Activated CD4-positive, alpha-beta T cell treated with anti-CD3 and anti-CD28 coated beads, Interleukin-2, amount 50 U/mL, for 48 hours (primary cell): Measurements from ENCODE around the gene PTPRA.

ENCODE experiments used
- DNase-seq, 2 experiments: peaks; one replicate each; pipeline ENCODE4 v3.0.0-alpha.2; 2020

Gene PTPRA

DNA sequence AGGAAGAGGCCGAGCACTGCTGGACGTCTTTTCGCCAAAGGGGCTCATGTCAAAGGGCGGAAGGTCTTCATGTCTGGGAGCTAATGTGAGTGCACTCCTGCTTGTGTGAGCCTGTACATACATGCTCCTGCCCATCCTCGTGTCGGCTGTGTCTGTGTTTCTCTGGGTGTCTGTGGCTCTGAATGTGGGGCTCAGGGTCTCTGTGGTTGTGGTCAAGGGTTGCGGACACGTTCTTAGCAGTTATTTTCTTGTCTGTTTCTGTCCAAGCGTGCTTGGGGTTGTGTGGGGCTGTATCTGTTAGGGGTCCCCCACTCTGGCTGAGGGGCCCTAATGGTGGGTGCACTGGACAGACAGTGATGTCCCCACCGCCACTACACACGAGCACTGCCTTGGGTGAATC is 208.4 kb downstream of the PTPRA start:
- no peak for DNase-seq

DNA sequence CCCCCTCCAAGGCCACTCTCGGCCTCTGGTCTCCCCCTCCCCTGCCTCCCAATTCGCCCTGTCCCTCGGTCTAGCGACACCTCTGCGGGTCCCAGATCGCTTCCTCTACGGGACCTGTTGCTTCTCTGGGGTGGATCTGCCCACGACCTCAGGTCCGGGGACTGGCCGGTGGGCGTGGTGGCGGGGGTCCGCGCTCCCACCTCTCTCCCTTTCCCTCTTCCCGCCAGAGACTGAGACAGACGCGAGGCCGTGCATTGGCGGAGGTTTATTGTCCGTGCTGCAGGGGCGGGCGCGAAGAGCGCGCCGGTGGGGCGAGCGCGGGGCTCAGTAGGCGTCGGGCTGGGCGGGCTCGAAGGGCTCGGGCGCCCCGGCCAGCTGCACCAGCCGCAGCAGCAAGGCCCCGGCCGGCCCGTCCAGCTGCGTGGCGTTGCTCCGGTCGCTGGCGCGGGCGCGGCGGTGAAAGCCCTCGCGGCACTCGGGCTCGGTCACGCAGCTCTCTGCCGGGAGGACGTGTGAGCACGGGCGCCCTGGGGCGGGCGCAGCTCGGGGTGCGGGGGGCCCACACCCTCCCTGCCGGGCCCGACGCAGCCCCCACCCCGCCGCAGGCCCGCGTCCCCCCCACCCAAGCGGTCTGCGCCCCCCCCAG is 209.1 kb downstream of the PTPRA start:
- no peak for DNase-seq

DNA sequence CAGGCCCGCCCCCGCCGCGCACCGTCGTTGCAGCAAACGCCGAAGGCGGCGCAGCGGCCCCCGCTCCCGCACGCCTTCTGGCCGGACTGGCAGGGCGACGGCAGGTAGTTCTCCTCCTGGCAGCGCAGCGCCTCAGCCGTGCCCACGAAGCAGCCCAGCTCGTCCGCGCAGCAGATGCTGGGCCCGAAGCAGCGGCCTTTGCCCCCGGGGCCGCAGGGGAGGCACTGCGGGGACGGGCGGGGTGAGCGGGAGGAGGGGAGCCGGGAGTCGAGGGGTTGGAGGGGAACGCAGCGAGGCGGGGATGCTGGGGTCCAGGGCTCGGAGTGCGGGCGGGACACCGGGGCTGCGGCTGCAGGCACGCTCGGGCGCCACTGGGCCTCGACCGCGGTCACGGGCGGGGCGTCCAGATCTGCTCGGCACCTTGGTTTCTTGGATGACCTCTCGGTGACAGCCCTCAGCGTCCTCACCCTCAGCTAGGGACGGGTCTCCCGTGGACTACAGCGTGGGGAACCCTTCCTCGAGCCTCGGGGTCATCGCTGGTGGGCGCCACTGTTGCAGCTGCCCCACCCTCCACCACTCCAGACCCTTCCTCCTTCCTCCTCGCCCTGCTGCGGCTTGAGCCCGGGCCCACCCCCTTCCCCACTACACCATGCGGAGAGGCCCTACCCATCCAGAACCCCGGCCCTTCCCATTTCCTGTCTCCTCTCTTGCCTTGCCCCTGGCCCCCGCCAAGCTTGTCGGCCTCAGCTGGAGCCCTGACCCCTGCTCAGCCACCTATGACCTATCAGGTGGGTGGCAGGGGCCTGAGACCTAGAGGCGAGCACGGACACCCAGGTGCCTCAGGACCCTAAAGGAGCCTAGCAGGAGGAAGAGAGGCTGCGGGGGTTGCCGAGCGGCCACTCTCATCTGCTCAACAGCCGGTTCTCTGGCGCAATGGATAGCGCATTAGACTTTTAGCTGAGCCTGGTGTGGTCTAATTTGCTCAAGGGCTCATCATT is 210.0 kb downstream of the PTPRA start:
- DNase-seq: no peak

DNA sequence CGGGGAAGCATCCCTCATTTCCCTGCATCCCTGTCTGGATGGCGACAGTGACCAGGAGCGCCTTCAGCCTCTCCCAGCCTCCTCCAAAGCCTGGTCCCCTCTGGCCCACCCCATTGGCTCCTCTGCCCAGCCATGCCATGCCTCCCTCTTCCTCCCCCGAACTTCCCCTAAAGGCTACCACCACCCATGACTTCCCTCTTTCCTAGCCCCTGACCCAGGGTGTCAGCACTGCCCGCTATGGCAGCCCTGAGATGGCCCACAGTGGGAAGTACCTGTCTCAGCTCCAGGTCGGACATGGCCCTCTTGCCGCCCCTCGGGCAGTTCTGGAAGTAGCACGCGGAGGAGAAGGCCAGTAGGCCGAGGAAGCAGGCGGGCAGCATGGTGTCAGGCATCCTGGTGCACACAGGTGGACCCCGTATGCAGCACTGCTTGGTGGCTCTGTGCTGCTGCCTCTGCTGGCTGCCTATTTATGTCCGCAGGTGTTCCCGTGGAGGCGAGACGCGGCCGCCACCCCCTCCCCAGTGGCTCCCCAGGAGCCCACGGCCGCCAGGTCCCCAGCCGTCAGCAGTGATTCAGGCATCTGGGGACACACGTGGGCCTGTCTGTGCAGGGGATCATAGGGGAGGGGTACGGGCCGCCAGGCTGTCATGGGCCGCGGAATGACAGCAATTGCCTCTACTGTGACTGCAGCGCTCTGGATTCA is 211.2 kb downstream of the PTPRA start, which contains the start of gene AVP:
TSS of gene AVP (minus strand) at position 442 of the 703 bp plus-strand sequence. CDS start at position 392, 50 bp downstream.
- DNase-seq: no peak

DNA sequence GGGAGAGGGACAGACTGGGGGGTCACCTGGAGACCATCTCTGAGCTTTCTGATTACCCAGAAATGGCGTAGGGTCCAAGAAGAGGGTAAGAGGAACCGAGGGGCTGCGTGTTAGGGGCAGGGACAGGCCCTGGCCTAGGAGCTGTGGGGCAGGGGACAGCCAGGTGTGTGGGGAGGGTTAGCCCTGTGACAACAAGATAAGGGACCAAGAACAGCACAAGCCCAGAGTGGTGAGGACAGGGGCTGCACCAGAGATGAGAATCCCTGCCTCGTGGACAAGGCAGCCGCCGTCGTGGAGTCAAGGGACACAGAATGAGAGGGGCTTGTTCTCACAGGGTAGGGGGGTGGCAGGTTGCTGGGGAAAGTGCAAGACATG is 211.7 kb downstream of the PTPRA start:
- no peak for DNase-seq

DNA sequence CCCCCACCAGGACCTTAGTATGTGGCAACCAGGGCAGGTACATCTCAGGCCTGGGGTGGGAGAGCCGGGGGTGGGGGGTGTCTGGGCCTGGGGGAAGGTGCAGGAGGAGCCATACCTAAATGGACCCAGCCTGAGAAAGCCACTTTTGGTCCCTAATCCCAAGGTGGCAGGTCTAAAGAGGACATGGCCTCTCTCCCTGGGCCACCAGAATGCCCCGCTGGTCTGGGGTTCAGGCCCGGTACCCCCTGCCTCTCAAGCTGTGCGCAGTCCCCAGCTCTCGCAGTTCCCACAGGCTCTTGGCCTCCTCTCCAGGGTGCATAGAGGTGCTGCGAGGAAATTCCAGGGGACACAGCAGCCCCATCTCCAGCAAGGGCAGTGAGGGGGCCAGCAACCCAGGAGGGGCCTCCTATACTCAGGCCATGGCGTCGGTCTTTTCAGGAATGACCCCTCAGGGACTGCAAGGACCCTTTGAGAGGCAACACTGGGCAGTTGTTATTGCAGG is 212.3 kb downstream of the PTPRA start:
- no peak for DNase-seq

DNA sequence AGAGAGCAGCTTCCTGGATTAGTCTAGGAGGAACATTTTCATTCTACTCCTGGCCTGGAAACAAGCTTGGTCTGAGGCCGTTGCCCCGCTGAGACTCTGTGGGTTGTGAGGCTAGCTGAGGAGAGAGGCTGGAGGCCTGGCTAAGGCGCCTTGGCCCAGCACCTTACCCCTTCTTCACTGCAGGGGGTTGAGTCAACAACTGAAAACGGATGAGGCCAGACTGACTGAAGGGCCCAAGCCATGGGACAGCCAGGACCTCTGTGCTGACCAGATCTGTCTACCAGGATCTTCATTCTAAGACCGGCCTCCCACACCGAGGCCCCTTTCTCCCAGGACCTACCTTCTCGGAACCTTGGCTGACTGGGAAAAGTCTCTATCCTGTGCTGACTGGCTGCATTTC is 214.8 kb downstream of the PTPRA start:
- DNase-seq: no peak
